HG03520 (cell line): ENCODE measurements around the gene GSDME.

Experiments used
- ATAC-seq: cut with Tn5 transposase; IDR thresholded peaks from one replicate; pipeline ENCODE4 v1.9.1; 2021; ENCODE audit warnings: mild to moderate bottlenecking, moderate library complexity; ENCODE audit not compliant: unreplicated experiment

GSDME gene

GRCh38 chr7:24707988-24708615 lies 49.2 kb downstream of the GSDME start:
- ATAC-seq = no peak

- no peak for ATAC-seq
These were observed 50.8 kb downstream of the GSDME start for GRCh38 chr7:24706211-24707170.

GRCh38 chr7:24705461-24705954 lies 51.8 kb downstream of the GSDME start:
- ATAC-seq = no peak

GRCh38 chr7:24704311-24704710 lies 53.0 kb downstream of the GSDME start:
- ATAC-seq = no peak

GRCh38 chr7:24703296-24703695 lies 54.0 kb downstream of the GSDME start:
- ATAC-seq = no peak

- ATAC-seq = no peak
These were observed 54.5 kb downstream of the GSDME start for GRCh38 chr7:24702755-24703154.

- no peak for ATAC-seq
These were observed 55.7 kb downstream of the GSDME start for GRCh38 chr7:24701261-24702235.

GRCh38 chr7:24700521-24701260 lies 56.6 kb downstream of the GSDME start:
- no peak for ATAC-seq

- no peak for ATAC-seq
These were observed 58.6 kb downstream of the GSDME start for GRCh38 chr7:24698531-24699266.

- no peak for ATAC-seq
These were observed 59.8 kb downstream of the GSDME start for GRCh38 chr7:24697416-24697815.

GRCh38 chr7:24692592-24692991 lies 64.7 kb downstream of the GSDME start:
- ATAC-seq = no peak

GRCh38 chr7:24690251-24690650 lies 67.0 kb downstream of the GSDME start:
- ATAC-seq = no peak

- ATAC-seq = no peak
These were observed 71.6 kb downstream of the GSDME start for GRCh38 chr7:24685708-24686107.

- no peak for ATAC-seq
These were observed 86.5 kb downstream of the GSDME start for GRCh38 chr7:24670782-24671181.

GRCh38 chr7:24669971-24670591 lies 87.2 kb downstream of the GSDME start:
- no peak for ATAC-seq

- ATAC-seq = no peak
These were observed 88.2 kb downstream of the GSDME start for GRCh38 chr7:24668927-24669635.

GRCh38 chr7:24665564-24666294 lies 91.5 kb downstream of the GSDME start:
- ATAC-seq = no peak

GRCh38 chr7:24660546-24660945 lies 96.7 kb downstream of the GSDME start:
- ATAC-seq = no peak
